NCI-H1105 treated with DMSO at 0.1 percent for 48 hours (cell line): ENCODE results near the gene AJUBA.
"Not testable (repeated sequence)": the region's sequence is repeated elsewhere in the genome, so short reads cannot be mapped to it uniquely, and the experiment has no call there.

ENCODE experiments used
- DNase-seq: peaks from one replicate; lab custom pipeline; 2025; lab: John Stamatoyannopoulos, UW

The AJUBA gene

GRCh38 chr14:22982477-22983245 is at the start of gene AJUBA:
Gene AJUBA (minus strand): TSS chr14:22982551. CDS start chr14:22982266, 285 bp downstream.
- DNase-seq = peak; percentile 72

GRCh38 chr14:23030936-23031335 is 48.6 kb upstream of the AJUBA start:
- no peak for DNase-seq

GRCh38 chr14:23028799-23029198 is 46.4 kb upstream of the AJUBA start:
- DNase-seq = no peak

GRCh38 chr14:23025151-23025814 is 42.9 kb upstream of the AJUBA start:
- DNase-seq = no peak

GRCh38 chr14:23024612-23025075 is 42.3 kb upstream of the AJUBA start:
- DNase-seq = no peak

- DNase-seq = no peak
These were observed 41.4 kb upstream of the AJUBA start for GRCh38 chr14:23023795-23024152.

- no peak for DNase-seq
These were observed 40.9 kb upstream of the AJUBA start for GRCh38 chr14:23023022-23023794.

- no peak for DNase-seq
These were observed 39.6 kb upstream of the AJUBA start for GRCh38 chr14:23021889-23022442.

- DNase-seq = no peak
These were observed 39.1 kb upstream of the AJUBA start for GRCh38 chr14:23021434-23021833.

GRCh38 chr14:23020143-23021128 is 38.1 kb upstream of the AJUBA start:
- DNase-seq = no peak

- no peak for DNase-seq
These were observed 35.8 kb upstream of the AJUBA start for GRCh38 chr14:23018107-23018506.

GRCh38 chr14:23017091-23017490 is 34.7 kb upstream of the AJUBA start:
- DNase-seq = no peak

- DNase-seq = no peak
These were observed 33.3 kb upstream of the AJUBA start for GRCh38 chr14:23015618-23016017.

GRCh38 chr14:23013749-23014054 is 31.4 kb upstream of the AJUBA start:
- not testable (repeated sequence) for DNase-seq

GRCh38 chr14:23013054-23013748 is 30.9 kb upstream of the AJUBA start:
- DNase-seq = no peak

GRCh38 chr14:23009939-23010726 is 27.8 kb upstream of the AJUBA start, which contains the start of gene C14orf93:
Gene C14orf93 (minus strand): TSS chr14:23010143. CDS start chr14:22999023, 11,120 bp downstream.
- DNase-seq = peak; percentile 79

GRCh38 chr14:23009483-23009938 is 27.2 kb upstream of the AJUBA start:
- DNase-seq = peak; percentile 59

GRCh38 chr14:23008831-23009230 is 26.5 kb upstream of the AJUBA start:
- peak; percentile 85 for DNase-seq

- DNase-seq = peak; percentile 98
These were observed 24.4 kb upstream of the AJUBA start for GRCh38 chr14:23006544-23007419.
